DND-41 (cell line): ENCODE data around the gene PMIS2.

Experiments
- ATAC-seq: fragments of 200-7000 bp; cut with Tn5 transposase; 3 replicates; pipeline ENCODE4 v1.9.1; 2021; ENCODE audit warnings: low read depth; ENCODE audit not compliant: insufficient read depth
- DNase-seq: peaks from one replicate; pipeline ENCODE4 v3.0.0-alpha.2; 2020
- H2AFZ ChIP-seq: 2 replicates; pipeline ENCODE4 v1.6.0; 2012; ENCODE audit warnings: low read depth, low read length
- H3K27ac ChIP-seq: 2 replicates; pipeline ENCODE4 v1.5.1; 2012; ENCODE audit warnings: low read length, inconsistent platforms
- H3K27me3 ChIP-seq: fragments of 200-600 bp; sonication (generic); 2 replicates; pipeline ENCODE4 v1.6.0; 2012; ENCODE audit warnings: low read length, mild to moderate bottlenecking, inconsistent platforms; ENCODE audit not compliant: insufficient read depth, poor library complexity
- H3K36me3 ChIP-seq: 2 replicates; pipeline ENCODE4 v1.5.1; 2012; ENCODE audit warnings: low read length, inconsistent platforms; ENCODE audit not compliant: insufficient read depth
- H3K4me1 ChIP-seq: 2 replicates; pipeline ENCODE4 v1.5.1; 2012; ENCODE audit warnings: mild to moderate bottlenecking, low read length; ENCODE audit not compliant: insufficient read depth
- H3K4me2 ChIP-seq: 2 replicates; pipeline ENCODE4 v1.6.0; 2012; ENCODE audit warnings: mild to moderate bottlenecking, moderate library complexity, low read length, inconsistent platforms; ENCODE audit not compliant: insufficient read depth
- H3K4me3 ChIP-seq, 2 experiments: fragments of 200-600 bp in 1 of 2; shearing (Covaris generic) in 1 of 2; 2 replicates each; pipeline ENCODE4 v1.5.1; 2012 to 2016; ENCODE audit warnings: inconsistent platforms in 2 of 2, low read length in 2 of 2, mild to moderate bottlenecking in 2 of 2, low read depth in 1 of 2, moderate library complexity in 1 of 2
- H3K79me2 ChIP-seq: 2 replicates; pipeline ENCODE4 v1.6.0; 2012; ENCODE audit warnings: low read length, inconsistent platforms; ENCODE audit not compliant: insufficient read depth
- H3K9ac ChIP-seq: 2 replicates; pipeline ENCODE4 v1.6.0; 2012; ENCODE audit warnings: low read depth, mild to moderate bottlenecking, inconsistent platforms, low read length, moderate library complexity
- H3K9me3 ChIP-seq: 2 replicates; pipeline ENCODE4 v1.5.1; 2012; ENCODE audit warnings: low read length, moderate library complexity, mild to moderate bottlenecking, inconsistent platforms; ENCODE audit not compliant: insufficient read depth, severe bottlenecking
- H4K20me1 ChIP-seq: 2 replicates; pipeline ENCODE4 v1.6.0; 2012; ENCODE audit warnings: low read length; ENCODE audit not compliant: insufficient read depth
- CTCF ChIP-seq: IDR thresholded peaks from 2 replicates; pipeline ENCODE4 v1.5.1; 2012; ENCODE audit warnings: borderline replicate concordance, low read length, moderate library complexity, mild to moderate bottlenecking; ENCODE audit not compliant: poor library complexity, severe bottlenecking; ENCODE audit errors: extremely low read depth
- EZH2 ChIP-seq: IDR thresholded peaks from 3 replicates; pipeline ENCODE4 v1.6.1; 2012; ENCODE audit warnings: borderline replicate concordance, low read depth, mild to moderate bottlenecking, moderate library complexity, low read length, inconsistent platforms; ENCODE audit not compliant: severe bottlenecking

The PMIS2 gene

GRCh38 chr19:35563207-35563829 lies 22.7 kb upstream of the PMIS2 start, which contains the start of gene ATP4A:
ATP4A (minus strand) TSS chr19:35563658; CDS start chr19:35563629, 29 bp downstream.
- TF ChIP-seq CTCF = no peak
- no peak for TF ChIP-seq EZH2
- no peak within 1 kb of the TSS for H3K9ac ChIP-seq

GRCh38 chr19:35565016-35565856 lies 20.7 kb upstream of the PMIS2 start:
- Histone ChIP-seq H3K4me3 (no peak overlapping the region), H3K27ac (no peak overlapping the region), H3K36me3 (no peaks in the 10 kb centered on the region), H3K4me1 (no peaks in the 10 kb centered on the region), H3K27me3 (no peaks in the 10 kb centered on the region), H3K9ac (no peak overlapping the region), H3K4me2 (no peak overlapping the region), H2AFZ (no peak overlapping the region; the same call in 1 of the 2 replicates), H4K20me1 (no peaks in the 10 kb centered on the region), H3K9me3 (no peaks in the 10 kb centered on the region), H3K79me2 (no peaks in the 10 kb centered on the region)
- ATAC-seq (no peak), DNase-seq (no peak)
- TF ChIP-seq EZH2 (no peak), CTCF (no peak)

More at GRCh38 chr19:35563207-35563829, 22.7 kb upstream of the PMIS2 start, which contains the start of gene ATP4A:
- no peak within 1 kb of the TSS for H3K4me2 ChIP-seq
- no peaks in the 10 kb centered on the region for H3K4me1 ChIP-seq
- no peaks in the 10 kb centered on the region for H3K79me2 ChIP-seq
- H3K27me3 ChIP-seq = no peaks in the 10 kb centered on the region
- H3K27ac ChIP-seq = no peak within 1 kb of the TSS
- H3K4me3 ChIP-seq = no peak within 1 kb of the TSS
- H3K36me3 ChIP-seq = no peaks in the 10 kb centered on the region
- ATAC-seq (no peak), DNase-seq (no peak)
- no peaks in the 10 kb centered on the region for H3K9me3 ChIP-seq
- H4K20me1 ChIP-seq = no peaks in the 10 kb centered on the region
- no peak within 1 kb of the TSS for H2AFZ ChIP-seq

GRCh38 chr19:35566738-35567137 lies 19.2 kb upstream of the PMIS2 start:
- ATAC-seq = no peak
- no peaks in the 10 kb centered on the region for H3K36me3 ChIP-seq
- no peak overlapping the region for H2AFZ ChIP-seq
- H3K79me2 ChIP-seq = no peaks in the 10 kb centered on the region
- H4K20me1 ChIP-seq = no peaks in the 10 kb centered on the region
- no peak overlapping the region for H3K27ac ChIP-seq
- no peaks in the 10 kb centered on the region for H3K27me3 ChIP-seq
- H3K9ac ChIP-seq = no peak overlapping the region
- no peaks in the 10 kb centered on the region for H3K9me3 ChIP-seq
- no peak overlapping the region for H3K4me2 ChIP-seq
- H3K4me3 ChIP-seq = no peak overlapping the region
- DNase-seq = no peak
- no peak for TF ChIP-seq CTCF
- no peak for TF ChIP-seq EZH2
- no peaks in the 10 kb centered on the region for H3K4me1 ChIP-seq
